SK-N-SH (cell line): ENCODE data around the gene TRMU.
A peak's percentile ranks its signal among the peaks of the same experiment; 100 is the strongest.

Experiments
- CTCF ChIP-seq: fragments of 200-600 bp; sonication (generic); IDR thresholded peaks from 2 replicates; pipeline ENCODE4 v1.6.1; 2017; ENCODE audit warnings: antibody characterized with exemption, mild to moderate bottlenecking, moderate library complexity
- EZH2phosphoT487 ChIP-seq: fragments of 200-600 bp; sonication (generic); IDR thresholded peaks from 2 replicates; pipeline ENCODE4 v1.6.1; 2017; ENCODE audit warnings: low read depth, mixed run types, mild to moderate bottlenecking, antibody characterized with exemption, moderate library complexity, borderline replicate concordance
- RAD21 ChIP-seq: IDR thresholded peaks from 2 replicates; pipeline ENCODE4 v1.6.1; 2012; ENCODE audit warnings: mild to moderate bottlenecking, low read length
- SMC3 ChIP-seq: IDR thresholded peaks from 2 replicates; pipeline ENCODE4 v1.6.1; 2012; ENCODE audit warnings: low read depth, low read length, improper control_type of control experiment
- TAF1 ChIP-seq: IDR thresholded peaks from 2 replicates; pipeline ENCODE4 v1.6.1; 2012; ENCODE audit warnings: low read depth, mild to moderate bottlenecking, low read length, moderate library complexity, borderline replicate concordance

GRCh38 chr22:46367707-46368191, 32.2 kb downstream of the TRMU start:
- TF ChIP-seq CTCF (peak; percentile 73), SMC3 (peak; percentile 89), TAF1 (no peak), EZH2phosphoT487 (no peak), RAD21 (peak; percentile 66)
